Measurements from ENCODE around the gene GPR78.
A peak's percentile ranks its signal among the peaks of the same experiment; 100 is the strongest.

DNA sequence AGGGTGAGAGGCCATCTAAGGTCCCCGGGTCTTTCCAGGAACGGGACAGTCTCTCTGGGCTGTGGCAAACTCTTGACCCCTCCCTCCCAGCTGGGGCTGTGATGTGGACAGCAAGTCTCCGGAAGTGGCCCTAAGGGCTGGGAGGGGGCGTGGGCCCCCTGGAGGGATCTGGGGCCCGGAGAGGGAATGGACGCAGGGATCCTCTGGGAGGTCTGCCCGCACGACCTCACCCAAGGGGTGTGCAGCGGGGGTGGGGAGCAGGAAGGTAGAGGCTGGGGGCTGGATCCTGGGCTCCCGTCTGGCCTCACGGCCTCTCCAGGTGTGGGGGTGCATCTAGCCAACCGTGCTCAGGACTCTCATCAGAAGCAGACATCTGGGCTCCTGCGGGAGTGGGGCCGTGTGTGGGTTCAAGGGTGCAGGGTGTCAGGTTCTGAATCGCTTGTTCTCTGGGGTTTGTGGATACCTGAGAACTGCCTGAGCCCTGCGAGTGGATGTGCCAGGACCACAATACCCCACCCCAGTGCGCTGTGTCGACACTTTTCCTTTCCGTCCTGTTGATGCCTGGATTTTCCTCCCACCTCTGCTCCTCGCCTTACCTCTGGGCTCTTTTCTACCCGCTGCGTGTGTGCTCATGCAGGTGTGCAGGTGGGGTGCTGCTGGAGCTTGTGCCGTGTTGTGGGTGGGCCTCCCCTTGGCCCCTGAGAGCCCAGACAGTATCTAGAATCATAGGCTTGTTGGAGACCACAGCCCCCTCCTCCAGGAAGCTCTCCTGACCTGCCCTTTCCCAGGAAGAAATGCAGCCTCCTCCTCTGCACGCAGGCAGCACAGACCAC lies 13.3 kb downstream of the GPR78 start:
- TF ChIP-seq, protein P1, sequence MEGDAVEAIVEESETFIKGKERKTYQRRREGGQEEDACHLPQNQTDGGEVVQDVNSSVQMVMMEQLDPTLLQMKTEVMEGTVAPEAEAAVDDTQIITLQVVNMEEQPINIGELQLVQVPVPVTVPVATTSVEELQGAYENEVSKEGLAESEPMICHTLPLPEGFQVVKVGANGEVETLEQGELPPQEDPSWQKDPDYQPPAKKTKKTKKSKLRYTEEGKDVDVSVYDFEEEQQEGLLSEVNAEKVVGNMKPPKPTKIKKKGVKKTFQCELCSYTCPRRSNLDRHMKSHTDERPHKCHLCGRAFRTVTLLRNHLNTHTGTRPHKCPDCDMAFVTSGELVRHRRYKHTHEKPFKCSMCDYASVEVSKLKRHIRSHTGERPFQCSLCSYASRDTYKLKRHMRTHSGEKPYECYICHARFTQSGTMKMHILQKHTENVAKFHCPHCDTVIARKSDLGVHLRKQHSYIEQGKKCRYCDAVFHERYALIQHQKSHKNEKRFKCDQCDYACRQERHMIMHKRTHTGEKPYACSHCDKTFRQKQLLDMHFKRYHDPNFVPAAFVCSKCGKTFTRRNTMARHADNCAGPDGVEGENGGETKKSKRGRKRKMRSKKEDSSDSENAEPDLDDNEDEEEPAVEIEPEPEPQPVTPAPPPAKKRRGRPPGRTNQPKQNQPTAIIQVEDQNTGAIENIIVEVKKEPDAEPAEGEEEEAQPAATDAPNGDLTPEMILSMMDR (conservative IDR thresholded peaks at IDR 0.05 in 1 of 2, IDR thresholded peaks at IDR 0.05 in 1 of 2; ENCODE audit: low read depth in 1 of 2, low read length in 2 of 2): no peak
- peak; percentile 52 for TF ChIP-seq EZH2 (IDR thresholded peaks at IDR 0.05; ENCODE audit: low read length, missing control alignments)

Measured in fibroblast of lung (primary cell).